Right lobe of liver (tissue), 6 donors: ENCODE data around the gene PPBP. TPM values are rescaled to one million over a fixed set of nuclear protein-coding genes. Genes with fewer than 3 reads are reported as not detected.

ENCODE experiments used
- ATAC-seq, 4 donors: fragments of 200-7000 bp; cut with Tn5 transposase; one replicate each; pipeline ENCODE4 v1.9.1; 2020; ENCODE audit warnings: mild to moderate bottlenecking in 4 of 4, moderate library complexity in 4 of 4
- DNase-seq, 3 donors: peaks; one replicate each; pipeline ENCODE4 v3.0.0-alpha.2; 2020
- H3K27ac ChIP-seq, 3 donors: fragments of 200-600 bp; one replicate each; pipeline ENCODE4 v1.8.0; 2022
- H3K27me3 ChIP-seq, 2 donors: fragments of 200-600 bp; one replicate each; pipeline ENCODE4 v1.8.0; 2022
- H3K36me3 ChIP-seq, 4 donors: fragments of 200-600 bp; sonication (generic) in 1 of 4; one replicate each; pipeline versions ENCODE4 v1.5.1 to v1.8.0; 2017 to 2022; ENCODE audit warnings: control low read depth in 1 of 4
- H3K4me1 ChIP-seq, 4 donors: fragments of 200-600 bp; sonication (generic) in 1 of 4; one replicate each; pipeline versions ENCODE4 v1.5.1 to v1.8.0; 2017 to 2022; ENCODE audit warnings: control low read depth in 1 of 4
- H3K4me3 ChIP-seq, 3 donors: fragments of 200-600 bp; one replicate each; pipeline ENCODE4 v1.8.0; 2022
- H3K9me3 ChIP-seq, 4 donors: fragments of 200-600 bp; sonication (generic) in 1 of 4; one replicate each; pipeline versions ENCODE4 v1.5.1 to v1.8.0; 2017 to 2022; ENCODE audit warnings: control low read depth in 1 of 4
- POLR2A ChIP-seq: fragments of 450-650 bp; IDR thresholded peaks from one replicate; pipeline ENCODE4 v1.6.1; 2017; ENCODE audit warnings: antibody characterized with exemption, mild to moderate bottlenecking
- WGBS: methylation state at CpG from one replicate; pipeline ENCODE4 v1.1.6; 2018; ENCODE audit warnings: low coverage, low lambda C conversion rate; ENCODE audit not compliant: insufficient coverage; ENCODE audit errors: missing lambda C conversion rate; 5-methylcytosine and 5-hydroxymethylcytosine counted together
- intact Hi-C, 2 donors: fragments of 100-400 bp; cut with DNase I; formaldehyde crosslinking; loops; one replicate each; pipeline versions ENCODE4 v1.11.2 to v1.14.1; 2022
- total RNA-seq, 6 experiments: library from RNA; depleted of rRNA in 2 of 6; stranded (reverse); fragments of >200 nt in 2 of 6; fragmentation: NEBNext Ultra II Directional in 3 of 6; extraction: Animal tissue kit (Norgen Biotek cat#: 25700) in 3 of 6; gene quantifications; one replicate each; pipeline versions ENCODE4 v1.1.0 to v1.2.4, GENCODE V29; 2016 to 2023
- TF ChIP-seq, protein P1 (sequence below), 4 donors: fragments of 200-600 bp in 3 of 4; fragments of 450-650 bp in 1 of 4; IDR thresholded peaks; one replicate each; pipeline versions ENCODE4 v1.5.1 to v1.8.0; 2016 to 2022; ENCODE audit warnings: antibody characterized with exemption in 4 of 4, mild to moderate bottlenecking in 2 of 4
- donor health status: DM: no; HTN: yes; CAD: no.
- donor health status: DM: no; HTN: no; CAD: no.
- donor health status: DM: no; HTN: no; CAD: no.
- donor health status: DM: no; HTN: yes; CAD: no.
- donor health status: DM: no; HTN: yes; CAD: no.

The PPBP gene
- total RNA-seq, 6 experiments from 2014 or later, result 0.42 to 8.5 (median 1.2) TPM; not detected in 1

GRCh38 chr4:73976217-73976616 is 11.8 kb downstream of the PPBP start:
- no peaks in the 10 kb centered on the region for H3K4me1 ChIP-seq
- no peaks in the 10 kb centered on the region for H3K9me3 ChIP-seq
- TF ChIP-seq, protein P1, sequence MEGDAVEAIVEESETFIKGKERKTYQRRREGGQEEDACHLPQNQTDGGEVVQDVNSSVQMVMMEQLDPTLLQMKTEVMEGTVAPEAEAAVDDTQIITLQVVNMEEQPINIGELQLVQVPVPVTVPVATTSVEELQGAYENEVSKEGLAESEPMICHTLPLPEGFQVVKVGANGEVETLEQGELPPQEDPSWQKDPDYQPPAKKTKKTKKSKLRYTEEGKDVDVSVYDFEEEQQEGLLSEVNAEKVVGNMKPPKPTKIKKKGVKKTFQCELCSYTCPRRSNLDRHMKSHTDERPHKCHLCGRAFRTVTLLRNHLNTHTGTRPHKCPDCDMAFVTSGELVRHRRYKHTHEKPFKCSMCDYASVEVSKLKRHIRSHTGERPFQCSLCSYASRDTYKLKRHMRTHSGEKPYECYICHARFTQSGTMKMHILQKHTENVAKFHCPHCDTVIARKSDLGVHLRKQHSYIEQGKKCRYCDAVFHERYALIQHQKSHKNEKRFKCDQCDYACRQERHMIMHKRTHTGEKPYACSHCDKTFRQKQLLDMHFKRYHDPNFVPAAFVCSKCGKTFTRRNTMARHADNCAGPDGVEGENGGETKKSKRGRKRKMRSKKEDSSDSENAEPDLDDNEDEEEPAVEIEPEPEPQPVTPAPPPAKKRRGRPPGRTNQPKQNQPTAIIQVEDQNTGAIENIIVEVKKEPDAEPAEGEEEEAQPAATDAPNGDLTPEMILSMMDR (IDR thresholded peaks at IDR 0.05), result no peak
- TF ChIP-seq POLR2A, result no peak
- H3K36me3 ChIP-seq, result no peaks in the 10 kb centered on the region
- DNase-seq (no peak), ATAC-seq (no peak)
- no peaks in the 10 kb centered on the region for H3K27me3 ChIP-seq
- no peak overlapping the region for H3K4me3 ChIP-seq
- H3K27ac ChIP-seq, result no peak overlapping the region
- intact Hi-C loops, result no loop called here
- WGBS, result no CpG with 5 or more reads among the region's 2 CpGs

GRCh38 chr4:73974352-73974751 is 13.6 kb downstream of the PPBP start:
- no peak for TF ChIP-seq POLR2A
- TF ChIP-seq, protein P1 (IDR thresholded peaks at IDR 0.05), result no peak
- ATAC-seq (no peak), DNase-seq (no peak)
- Histone ChIP-seq H3K36me3 (no peaks in the 10 kb centered on the region), H3K4me1 (no peaks in the 10 kb centered on the region), H3K9me3 (no peaks in the 10 kb centered on the region), H3K4me3 (no peak overlapping the region), H3K27me3 (no peaks in the 10 kb centered on the region), H3K27ac (no peak overlapping the region)
- intact Hi-C loops, result no loop called here

DNA sequence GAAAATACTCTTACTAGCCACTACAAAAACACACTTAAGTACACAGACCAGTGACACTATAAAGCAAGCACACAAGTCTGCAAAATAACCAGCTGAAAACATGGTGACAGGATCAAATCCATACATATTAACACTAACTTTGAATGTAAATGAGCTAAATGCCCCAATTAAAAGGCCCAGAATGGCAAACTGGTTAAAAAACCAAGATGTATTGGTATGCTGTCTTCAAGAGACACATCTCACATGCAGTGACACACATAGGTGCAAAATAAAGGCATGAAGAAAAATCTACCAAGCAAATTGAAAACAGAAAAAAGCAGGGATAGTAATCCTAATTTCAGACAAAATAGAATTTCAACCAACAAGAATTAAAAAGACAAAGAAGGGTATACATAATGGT is 17.0 kb downstream of the PPBP start:
- DNase-seq, result no peak
- no peak for ATAC-seq
- Histone ChIP-seq H3K27ac (no peak overlapping the region), H3K4me1 (no peaks in the 10 kb centered on the region), H3K36me3 (no peaks in the 10 kb centered on the region), H3K4me3 (no peak overlapping the region), H3K9me3 (no peaks in the 10 kb centered on the region), H3K27me3 (no peaks in the 10 kb centered on the region)
- intact Hi-C loops, result no loop called here
- TF ChIP-seq, protein P1 (IDR thresholded peaks at IDR 0.05), result no peak
- no peak for TF ChIP-seq POLR2A

DNA sequence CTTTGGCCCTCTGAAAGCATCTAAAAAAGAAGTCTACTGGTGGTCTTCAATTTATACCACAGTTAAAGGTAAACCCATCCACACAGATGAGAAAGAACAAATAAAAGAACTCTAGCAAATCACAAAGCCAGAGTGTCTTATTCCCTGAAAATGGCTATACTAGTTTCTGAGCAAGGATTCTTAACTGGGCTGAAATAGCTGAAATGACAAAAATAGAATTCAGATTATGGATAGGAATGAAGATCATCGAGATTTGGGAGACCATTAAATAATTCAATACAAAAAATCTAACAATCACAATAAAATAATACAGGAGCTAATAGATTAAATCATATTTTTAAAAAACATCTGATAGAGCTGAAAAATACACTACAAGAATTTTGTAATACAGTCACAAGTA is 18.0 kb downstream of the PPBP start:
- 43% methylated on average over 1 of the region's 1 CpG for WGBS
- intact Hi-C loops, result no loop called here
- TF ChIP-seq POLR2A, result no peak
- TF ChIP-seq, protein P1 (IDR thresholded peaks at IDR 0.05), result no peak
- no peak for DNase-seq
- no peaks in the 10 kb centered on the region for H3K36me3 ChIP-seq
- H3K27me3 ChIP-seq, result no peaks in the 10 kb centered on the region
- H3K9me3 ChIP-seq, result no peaks in the 10 kb centered on the region
- ATAC-seq, result no peak
- H3K4me1 ChIP-seq, result no peaks in the 10 kb centered on the region
- H3K27ac ChIP-seq, result no peak overlapping the region
- H3K4me3 ChIP-seq, result no peak overlapping the region

DNA sequence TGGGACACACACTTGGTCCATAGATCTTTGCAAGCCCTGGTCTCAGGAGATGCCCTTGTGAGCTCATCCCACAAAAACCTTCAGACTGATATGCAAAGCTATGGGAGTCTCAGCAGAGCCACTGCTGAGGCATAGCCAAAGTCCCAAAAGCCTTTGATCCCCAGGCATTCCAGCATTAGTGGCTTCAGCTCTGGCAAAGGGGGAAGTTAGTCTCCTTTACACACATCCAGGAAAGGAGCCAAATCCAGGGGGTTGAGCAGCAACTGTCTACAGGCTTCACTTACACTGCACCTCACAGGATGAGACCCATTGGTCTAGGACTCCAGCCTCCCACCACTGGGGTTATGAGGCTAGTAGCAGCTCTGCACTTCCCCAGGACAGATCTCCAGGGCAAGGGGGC is 20.1 kb downstream of the PPBP start:
- Histone ChIP-seq H3K36me3 (no peaks in the 10 kb centered on the region), H3K4me3 (no peak overlapping the region), H3K9me3 (no peaks in the 10 kb centered on the region), H3K27ac (no peak overlapping the region), H3K27me3 (no peaks in the 10 kb centered on the region), H3K4me1 (no peaks in the 10 kb centered on the region)
- intact Hi-C loops, result no loop called here
- ATAC-seq, result no peak
- TF ChIP-seq, protein P1 (IDR thresholded peaks at IDR 0.05), result no peak
- no peak for TF ChIP-seq POLR2A
- DNase-seq, result no peak
